ENCODE results near the gene ROR2. TPM values are rescaled to one million over a fixed set of nuclear protein-coding genes. Genes with fewer than 3 reads are reported as not detected.

ROR2 gene
- total and polyA plus RNA-seq, 4 donors: 0.13 to 0.84 (median 0.52) TPM

DNA sequence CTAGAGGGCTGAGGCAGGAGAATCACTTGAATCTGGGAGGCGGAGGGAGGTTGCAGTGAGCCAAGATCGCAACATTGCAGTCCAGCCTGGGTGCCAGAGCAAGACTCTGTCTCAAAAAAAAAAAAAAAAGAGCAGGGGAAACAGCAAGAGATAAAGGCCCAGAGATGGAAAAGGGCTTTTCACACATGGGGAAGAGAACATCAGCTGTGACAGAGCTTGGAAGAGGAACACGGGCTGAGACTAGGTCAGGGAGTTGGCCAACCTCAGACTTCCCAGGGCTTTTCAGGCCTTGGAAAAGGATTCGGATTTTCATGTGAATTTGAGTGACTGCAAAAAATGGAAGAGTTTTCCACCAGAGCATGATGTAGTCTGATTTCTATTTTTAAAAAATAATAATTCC is 294.4 kb downstream of the ROR2 start:
- Histone ChIP-seq H3K27me3 (ENCODE audit: control insufficient read depth in 4 of 4, insufficient read depth in 4 of 4, low read length in 3 of 4) (no peaks in the 10 kb centered on the region), H3K9ac (ENCODE audit: low read depth in 1 of 2, low read length in 2 of 2) (no peak overlapping the region), H3K9me3 (ENCODE audit: control insufficient read depth in 4 of 4, low read length in 3 of 4) (no peaks in the 10 kb centered on the region), H3K27ac (ENCODE audit: low read depth in 1 of 2, low read length in 2 of 2) (no peak overlapping the region), H3K4me1 (ENCODE audit: control insufficient read depth in 4 of 4, insufficient read depth in 4 of 4, low read length in 3 of 4) (no peaks in the 10 kb centered on the region), H3K36me3 (ENCODE audit: control insufficient read depth in 4 of 4, insufficient read depth in 3 of 4, low read depth in 1 of 4, low read length in 3 of 4) (no peaks in the 10 kb centered on the region), H3K4me3 (ENCODE audit: low read depth in 1 of 3, low read length in 3 of 3) (no peak overlapping the region)
- no peak for TF ChIP-seq HNF4G (IDR thresholded peaks at IDR 0.05)
- no peak for TF ChIP-seq JUND (IDR thresholded peaks at IDR 0.05)
- no peak for TF ChIP-seq TAF1 (conservative IDR thresholded peaks at IDR 0.05)
- no peak for TF ChIP-seq YY1 (IDR thresholded peaks at IDR 0.05)
- TF ChIP-seq SP1 (IDR thresholded peaks at IDR 0.05): no peak
- TF ChIP-seq GABPA (IDR thresholded peaks at IDR 0.05 in 1 of 2, conservative IDR thresholded peaks at IDR 0.05 in 1 of 2): no peak
- no peak for TF ChIP-seq HNF4A (conservative IDR thresholded peaks at IDR 0.05)
- TF ChIP-seq, protein P1, sequence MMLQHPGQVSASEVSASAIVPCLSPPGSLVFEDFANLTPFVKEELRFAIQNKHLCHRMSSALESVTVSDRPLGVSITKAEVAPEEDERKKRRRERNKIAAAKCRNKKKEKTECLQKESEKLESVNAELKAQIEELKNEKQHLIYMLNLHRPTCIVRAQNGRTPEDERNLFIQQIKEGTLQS (IDR thresholded peaks at IDR 0.05): no peak
- no peak for TF ChIP-seq EGR1 (IDR thresholded peaks at IDR 0.05; ENCODE audit: low read depth in 2 of 2)
- TF ChIP-seq NR2F2 (IDR thresholded peaks at IDR 0.05): no peak
- TF ChIP-seq, protein P2, sequence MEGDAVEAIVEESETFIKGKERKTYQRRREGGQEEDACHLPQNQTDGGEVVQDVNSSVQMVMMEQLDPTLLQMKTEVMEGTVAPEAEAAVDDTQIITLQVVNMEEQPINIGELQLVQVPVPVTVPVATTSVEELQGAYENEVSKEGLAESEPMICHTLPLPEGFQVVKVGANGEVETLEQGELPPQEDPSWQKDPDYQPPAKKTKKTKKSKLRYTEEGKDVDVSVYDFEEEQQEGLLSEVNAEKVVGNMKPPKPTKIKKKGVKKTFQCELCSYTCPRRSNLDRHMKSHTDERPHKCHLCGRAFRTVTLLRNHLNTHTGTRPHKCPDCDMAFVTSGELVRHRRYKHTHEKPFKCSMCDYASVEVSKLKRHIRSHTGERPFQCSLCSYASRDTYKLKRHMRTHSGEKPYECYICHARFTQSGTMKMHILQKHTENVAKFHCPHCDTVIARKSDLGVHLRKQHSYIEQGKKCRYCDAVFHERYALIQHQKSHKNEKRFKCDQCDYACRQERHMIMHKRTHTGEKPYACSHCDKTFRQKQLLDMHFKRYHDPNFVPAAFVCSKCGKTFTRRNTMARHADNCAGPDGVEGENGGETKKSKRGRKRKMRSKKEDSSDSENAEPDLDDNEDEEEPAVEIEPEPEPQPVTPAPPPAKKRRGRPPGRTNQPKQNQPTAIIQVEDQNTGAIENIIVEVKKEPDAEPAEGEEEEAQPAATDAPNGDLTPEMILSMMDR (IDR thresholded peaks at IDR 0.05; ENCODE audit: low read depth, low read length, missing input control): no peak
- no peak for DNase-seq (ENCODE audit: low spot score)
- 78% methylated on average over 4 of the region's 4 CpGs for WGBS

DNA sequence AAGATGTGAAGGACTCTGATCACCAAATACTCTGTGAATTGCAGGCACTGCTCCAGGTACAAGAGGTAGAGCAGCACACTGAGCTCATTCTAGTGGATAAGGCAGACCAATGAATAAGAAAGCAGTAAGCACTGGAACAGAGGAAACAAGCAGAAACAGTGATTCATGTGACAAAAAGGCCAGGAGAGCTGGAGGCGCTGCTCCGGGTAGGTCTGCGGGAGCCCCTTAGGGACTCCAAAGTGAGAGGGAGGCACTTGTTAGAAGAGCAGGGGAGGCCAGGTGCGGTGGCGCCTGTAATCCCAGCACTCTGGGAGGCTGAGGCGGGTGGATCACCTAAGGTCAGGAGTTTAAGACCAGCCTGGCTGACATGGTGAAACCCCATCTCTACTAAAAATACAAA is 294.8 kb downstream of the ROR2 start:
- 89% methylated on average over 6 of the region's 6 CpGs for WGBS
- TF ChIP-seq EGR1 (IDR thresholded peaks at IDR 0.05; ENCODE audit: low read depth in 2 of 2): no peak
- TF ChIP-seq TAF1 (conservative IDR thresholded peaks at IDR 0.05): no peak
- no peak for TF ChIP-seq FOXA2 (IDR thresholded peaks at IDR 0.05)
- no peak for TF ChIP-seq NR2F2 (IDR thresholded peaks at IDR 0.05)
- TF ChIP-seq RAD21 (IDR thresholded peaks at IDR 0.05): no peak
- no peak for TF ChIP-seq RXRA (IDR thresholded peaks at IDR 0.05)
- TF ChIP-seq, protein P3, sequence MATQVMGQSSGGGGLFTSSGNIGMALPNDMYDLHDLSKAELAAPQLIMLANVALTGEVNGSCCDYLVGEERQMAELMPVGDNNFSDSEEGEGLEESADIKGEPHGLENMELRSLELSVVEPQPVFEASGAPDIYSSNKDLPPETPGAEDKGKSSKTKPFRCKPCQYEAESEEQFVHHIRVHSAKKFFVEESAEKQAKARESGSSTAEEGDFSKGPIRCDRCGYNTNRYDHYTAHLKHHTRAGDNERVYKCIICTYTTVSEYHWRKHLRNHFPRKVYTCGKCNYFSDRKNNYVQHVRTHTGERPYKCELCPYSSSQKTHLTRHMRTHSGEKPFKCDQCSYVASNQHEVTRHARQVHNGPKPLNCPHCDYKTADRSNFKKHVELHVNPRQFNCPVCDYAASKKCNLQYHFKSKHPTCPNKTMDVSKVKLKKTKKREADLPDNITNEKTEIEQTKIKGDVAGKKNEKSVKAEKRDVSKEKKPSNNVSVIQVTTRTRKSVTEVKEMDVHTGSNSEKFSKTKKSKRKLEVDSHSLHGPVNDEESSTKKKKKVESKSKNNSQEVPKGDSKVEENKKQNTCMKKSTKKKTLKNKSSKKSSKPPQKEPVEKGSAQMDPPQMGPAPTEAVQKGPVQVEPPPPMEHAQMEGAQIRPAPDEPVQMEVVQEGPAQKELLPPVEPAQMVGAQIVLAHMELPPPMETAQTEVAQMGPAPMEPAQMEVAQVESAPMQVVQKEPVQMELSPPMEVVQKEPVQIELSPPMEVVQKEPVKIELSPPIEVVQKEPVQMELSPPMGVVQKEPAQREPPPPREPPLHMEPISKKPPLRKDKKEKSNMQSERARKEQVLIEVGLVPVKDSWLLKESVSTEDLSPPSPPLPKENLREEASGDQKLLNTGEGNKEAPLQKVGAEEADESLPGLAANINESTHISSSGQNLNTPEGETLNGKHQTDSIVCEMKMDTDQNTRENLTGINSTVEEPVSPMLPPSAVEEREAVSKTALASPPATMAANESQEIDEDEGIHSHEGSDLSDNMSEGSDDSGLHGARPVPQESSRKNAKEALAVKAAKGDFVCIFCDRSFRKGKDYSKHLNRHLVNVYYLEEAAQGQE (IDR thresholded peaks at IDR 0.05): no peak
- no peak for TF ChIP-seq YY1 (IDR thresholded peaks at IDR 0.05)
- H3K27me3 ChIP-seq (ENCODE audit: control insufficient read depth in 4 of 4, insufficient read depth in 4 of 4, low read length in 3 of 4): no peaks in the 10 kb centered on the region

More for the DNA sequence above, 294.8 kb downstream of the ROR2 start:
- Histone ChIP-seq H3K36me3 (ENCODE audit: control insufficient read depth in 4 of 4, insufficient read depth in 3 of 4, low read depth in 1 of 4, low read length in 3 of 4) (no peaks in the 10 kb centered on the region), H3K9me3 (ENCODE audit: control insufficient read depth in 4 of 4, low read length in 3 of 4) (no peaks in the 10 kb centered on the region), H3K9ac (ENCODE audit: low read depth in 1 of 2, low read length in 2 of 2) (no peak overlapping the region), H3K4me3 (ENCODE audit: low read depth in 1 of 3, low read length in 3 of 3) (no peak overlapping the region), H3K27ac (ENCODE audit: low read depth in 1 of 2, low read length in 2 of 2) (no peak overlapping the region), H3K4me1 (ENCODE audit: control insufficient read depth in 4 of 4, insufficient read depth in 4 of 4, low read length in 3 of 4) (no peaks in the 10 kb centered on the region)
- no peak for DNase-seq (ENCODE audit: low spot score)

Data from liver (tissue), 9 donors.